H1 (cell line): Measurements from ENCODE around the gene CERKL. TPM values are rescaled to one million over a fixed set of nuclear protein-coding genes. Genes with fewer than 3 reads are reported as not detected.

Experiments used
- CTCF ChIA-PET: fragments of 300-600 bp; sonication (Branson Sonifier 250); formaldehyde crosslinking; loops from one replicate; lab custom pipeline; 2021; ENCODE audit not compliant: partially characterized antibody; lab: Charles Lee
- POLR2A ChIA-PET: fragments of 300-600 bp; sonication (Branson Sonifier 250); formaldehyde crosslinking; loops from one replicate; lab custom pipeline; 2021; ENCODE audit warnings: inconsistent platforms; ENCODE audit not compliant: partially characterized antibody; lab: Charles Lee
- DNase-seq, 2 experiments: peaks; one replicate each; pipeline versions ENCODE4 v3.0.0 to v3.0.0-alpha.2; 2010 to 2022; ENCODE audit warnings: low spot score in 2 of 2, low read depth in 1 of 2, mixed read lengths in 1 of 2
- FAIRE-seq: peaks from 2 replicates; lab custom pipeline; 2011; peaks lifted over from hg19 to GRCh38; lab: Jason Lieb, UNC
- H2AFZ ChIP-seq: 2 replicates; pipeline ENCODE4 v1.8.1; 2012; ENCODE audit warnings: low read length, inconsistent platforms
- H2AK5ac ChIP-seq: 2 replicates; pipeline ENCODE4 v1.6.1; 2013; ENCODE audit warnings: low read depth, low read length
- H2BK120ac ChIP-seq: replicated peaks from 2 replicates; pipeline ENCODE3; 2013; ENCODE audit warnings: low read depth, low read length, inconsistent platforms
- H2BK12ac ChIP-seq: 2 replicates; pipeline ENCODE4 v1.6.1; 2013; ENCODE audit warnings: low read depth, low read length
- H2BK15ac ChIP-seq: 2 replicates; pipeline ENCODE4 v1.6.1; 2013; ENCODE audit warnings: low read length
- H2BK20ac ChIP-seq: 2 replicates; pipeline ENCODE4 v1.6.1; 2013; ENCODE audit warnings: low read length
- H2BK5ac ChIP-seq: 2 replicates; pipeline ENCODE4 v1.6.1; 2013; ENCODE audit warnings: low read depth, low read length
- H3K14ac ChIP-seq: 2 replicates; pipeline ENCODE4 v1.6.1; 2013; ENCODE audit warnings: inconsistent platforms; ENCODE audit not compliant: insufficient read length
- H3K18ac ChIP-seq: 2 replicates; pipeline ENCODE4 v1.6.1; 2013; ENCODE audit warnings: low read length; ENCODE audit errors: extremely low read depth
- H3K23ac ChIP-seq: 2 replicates; pipeline ENCODE4 v1.6.1; 2013; ENCODE audit warnings: inconsistent platforms; ENCODE audit not compliant: insufficient read length
- H3K23me2 ChIP-seq: 2 replicates; pipeline ENCODE4 v1.6.1; 2013; ENCODE audit warnings: low read depth, low read length
- H3K27ac ChIP-seq: 2 replicates; pipeline ENCODE4 v1.6.1; 2011; ENCODE audit warnings: low read depth, low read length, inconsistent platforms
- H3K27me3 ChIP-seq, 4 experiments: replicated peaks in 1 of 4; 1 replicate in 1 of 4; 2 replicates in 3 of 4; pipeline versions ENCODE4 v1.6.1 to v1.8.1; 2011 to 2013; ENCODE audit warnings: low read length in 3 of 4, mild to moderate bottlenecking in 3 of 4, inconsistent platforms in 2 of 4, mixed read lengths in 2 of 4, moderate library complexity in 1 of 4; ENCODE audit not compliant: control insufficient read depth in 3 of 4, insufficient read depth in 3 of 4; ENCODE audit errors: extremely low read depth in 1 of 4
- H3K36me3 ChIP-seq, 4 experiments: 2 replicates each; pipeline versions ENCODE4 v1.6.1 to v1.8.1; 2011 to 2013; ENCODE audit warnings: mild to moderate bottlenecking in 4 of 4, low read length in 3 of 4, moderate library complexity in 2 of 4, control low read depth in 1 of 4, inconsistent platforms in 1 of 4; ENCODE audit not compliant: insufficient read depth in 4 of 4, control insufficient read depth in 2 of 4
- H3K4ac ChIP-seq: replicated peaks from 2 replicates; pipeline ENCODE3; 2013; ENCODE audit warnings: low read length, low read depth, mixed read lengths, inconsistent platforms; ENCODE audit not compliant: insufficient read length
- H3K4me1 ChIP-seq, 4 experiments: replicated peaks in 1 of 4; 1 replicate in 1 of 4; 2 replicates in 3 of 4; pipeline versions ENCODE4 v1.6.1 to v1.8.1; 2011 to 2013; ENCODE audit warnings: low read length in 3 of 4, inconsistent platforms in 2 of 4, mixed read lengths in 1 of 4; ENCODE audit not compliant: insufficient read depth in 4 of 4, control insufficient read depth in 3 of 4
- H3K4me2 ChIP-seq, 2 experiments: 2 replicates each; pipeline versions ENCODE4 v1.6.1 to v1.8.1; 2011 to 2013; ENCODE audit warnings: low read depth in 2 of 2, low read length in 2 of 2, control low read depth in 1 of 2, inconsistent platforms in 1 of 2, mild to moderate bottlenecking in 1 of 2; ENCODE audit not compliant: insufficient read depth in 1 of 2
- H3K4me3 ChIP-seq, 4 experiments: fragments of 200-600, 300-600 bp in 1 of 4; sonication (generic), shearing (Covaris generic), sonication (Bioruptor Twin) in 1 of 4; 2 replicates each; pipeline versions ENCODE4 v1.5.1 to v1.8.1; 2011 to 2016; ENCODE audit warnings: low read length in 4 of 4, low read depth in 3 of 4, control low read depth in 2 of 4, inconsistent platforms in 2 of 4, mild to moderate bottlenecking in 2 of 4, mixed read lengths in 1 of 4, moderate library complexity in 1 of 4; ENCODE audit not compliant: insufficient read depth in 2 of 4; ENCODE audit errors: extremely low read depth in 1 of 4
- H3K56ac ChIP-seq: replicated peaks from 2 replicates; pipeline ENCODE3; 2013; ENCODE audit warnings: low read depth, mild to moderate bottlenecking, mixed read lengths, low read length, inconsistent platforms; ENCODE audit not compliant: insufficient read length
- H3K79me1 ChIP-seq: 2 replicates; pipeline ENCODE4 v1.6.1; 2013; ENCODE audit warnings: low read depth, low read length, control low read depth
- H3K79me2 ChIP-seq, 2 experiments: 2 replicates each; pipeline versions ENCODE4 v1.6.1 to v1.8.1; 2012 to 2013; ENCODE audit warnings: low read length in 2 of 2, mild to moderate bottlenecking in 2 of 2, inconsistent platforms in 1 of 2; ENCODE audit not compliant: insufficient read depth in 2 of 2, control insufficient read depth in 1 of 2
- H3K9ac ChIP-seq, 4 experiments: replicated peaks in 1 of 4; 1 replicate in 1 of 4; 2 replicates in 3 of 4; pipeline versions ENCODE4 v1.6.1 to v1.8.1; 2011 to 2013; ENCODE audit warnings: low read depth in 3 of 4, low read length in 3 of 4, control low read depth in 2 of 4, mild to moderate bottlenecking in 2 of 4, moderate library complexity in 2 of 4, inconsistent platforms in 1 of 4; ENCODE audit errors: extremely low read depth in 1 of 4
- H3K9me3 ChIP-seq, 2 experiments: 2 replicates each; pipeline versions ENCODE4 v1.6.1 to v1.8.1; 2012 to 2013; ENCODE audit warnings: mild to moderate bottlenecking in 2 of 2, moderate library complexity in 2 of 2, control low read depth in 1 of 2, inconsistent platforms in 1 of 2, low read depth in 1 of 2, low read length in 1 of 2, mixed read lengths in 1 of 2; ENCODE audit not compliant: insufficient read depth in 2 of 2
- H4K20me1 ChIP-seq, 2 experiments: replicated peaks in 1 of 2; 2 replicates each; pipeline versions ENCODE3 to v1.8.1; 2011 to 2013; ENCODE audit warnings: inconsistent platforms in 2 of 2, low read length in 2 of 2, mild to moderate bottlenecking in 1 of 2; ENCODE audit not compliant: insufficient read depth in 2 of 2, control insufficient read depth in 1 of 2
- H4K5ac ChIP-seq: 2 replicates; pipeline ENCODE4 v1.6.1; 2013; ENCODE audit warnings: low read length, low read depth, mixed read lengths, inconsistent platforms; ENCODE audit not compliant: insufficient read length
- H4K8ac ChIP-seq: 2 replicates; pipeline ENCODE4 v1.8.0; 2013; ENCODE audit warnings: mild to moderate bottlenecking, moderate library complexity, low read length, inconsistent platforms; ENCODE audit not compliant: insufficient read depth; ENCODE audit errors: extremely low read depth
- H4K91ac ChIP-seq: replicated peaks from 2 replicates; pipeline ENCODE3; 2013; ENCODE audit warnings: low read length, mixed read lengths, inconsistent platforms; ENCODE audit not compliant: insufficient read length
- FOSL1 ChIP-seq: IDR thresholded peaks from 2 replicates; pipeline ENCODE4 v1.6.1; 2011; ENCODE audit warnings: mild to moderate bottlenecking, low read depth, low read length, moderate library complexity; ENCODE audit not compliant: insufficient read depth
- RAD21 ChIP-seq, 2 experiments: IDR thresholded peaks in 1 of 2; conservative IDR thresholded peaks in 1 of 2; 2 replicates each; pipeline ENCODE4 v1.6.1; 2011; ENCODE audit warnings: low read depth in 2 of 2, low read length in 2 of 2, improper control_type of control experiment in 1 of 2, inconsistent platforms in 1 of 2, mild to moderate bottlenecking in 1 of 2, moderate library complexity in 1 of 2
- SP1 ChIP-seq: IDR thresholded peaks from 2 replicates; pipeline ENCODE4 v1.6.1; 2011; ENCODE audit warnings: low read depth, low read length
- polyA plus RNA-seq, 7 experiments: library from polyadenylated mRNA; depleted of rRNA in 3 of 7; stranded (reverse) in 5 of 7; unstranded in 2 of 7; fragments of >200 nt in 5 of 7; fragments of 200-250 nt in 2 of 7; gene quantifications; 1 replicate in 5 of 7; 2 replicates in 1 of 7; 4 replicates in 1 of 7; pipeline versions ENCODE4 v1.2.1 to v1.2.3, GENCODE V29; 2011 to 2013; ENCODE audit warnings: missing spikeins in 2 of 7, mixed read lengths in 2 of 7
- total RNA-seq: library from RNA; stranded (reverse); fragmentation: NEBNext Ultra II Directional; extraction: Animal tissue kit (Norgen Biotek cat#: 25700); gene quantifications from 2 replicates; pipeline ENCODE4 v1.2.1, GENCODE V29; 2021

Gene CERKL
- total and polyA plus RNA-seq, 2 of the 8 experiments (the other 6 are each of a cell fraction or from before 2014, with no cell fraction given): 0.05 TPM; not detected in 1

DNA sequence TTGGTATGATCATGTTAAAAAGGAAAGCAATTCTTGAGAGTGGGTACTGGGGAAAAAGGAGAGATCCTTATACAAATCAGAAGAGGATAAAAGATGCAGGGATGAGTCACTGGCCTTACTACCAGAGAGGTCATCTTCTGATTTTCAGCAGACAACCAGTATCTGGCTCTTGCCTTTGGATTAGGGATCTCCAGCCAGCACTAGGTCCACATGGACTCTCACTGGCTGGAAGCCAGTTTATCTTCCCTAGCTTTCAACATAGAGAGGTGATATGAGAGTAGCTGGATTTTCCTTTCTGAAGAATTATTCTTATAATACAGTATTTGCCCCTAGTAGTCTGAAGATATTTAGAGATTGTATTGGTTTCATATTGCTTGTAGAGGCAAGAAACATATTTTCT, 30.2 kb downstream of the CERKL start:
- H2BK20ac ChIP-seq: no peak overlapping the region
- H4K5ac ChIP-seq: no peak overlapping the region
- no peak overlapping the region for H3K23ac ChIP-seq
- FAIRE-seq (no peak), DNase-seq (no peak)
- H3K4me2 ChIP-seq: no peak overlapping the region
- H3K79me1 ChIP-seq: no peaks in the 10 kb centered on the region
- no peak overlapping the region for H2BK12ac ChIP-seq
- H3K14ac ChIP-seq: no peak overlapping the region
- peaks cover 0 to 2% (median 0%) of the 10 kb centered on the region in 4 experiments; a peak in 1 of 7 replicates for H3K27me3 ChIP-seq
- H3K18ac ChIP-seq: no peak overlapping the region
- no peak overlapping the region for H2BK120ac ChIP-seq
- H3K36me3 ChIP-seq: no peaks in the 10 kb centered on the region
- no peaks in the 10 kb centered on the region for H3K4me1 ChIP-seq
- no peak overlapping the region for H2BK15ac ChIP-seq
- no peaks in the 10 kb centered on the region for H3K9me3 ChIP-seq
- TF ChIP-seq SP1: no peak
- no peak for TF ChIP-seq FOSL1
- no peak for TF ChIP-seq RAD21 (IDR thresholded peaks at IDR 0.05 in 1 of 2, conservative IDR thresholded peaks at IDR 0.05 in 1 of 2; ENCODE audit: low read depth in 2 of 2, low read length in 2 of 2)
- H3K4ac ChIP-seq: no peak overlapping the region
- no peak overlapping the region for H4K91ac ChIP-seq
- no peak overlapping the region for H3K9ac ChIP-seq
- H3K79me2 ChIP-seq: no peaks in the 10 kb centered on the region
- no peaks in the 10 kb centered on the region for H4K20me1 ChIP-seq
- no peak overlapping the region for H3K4me3 ChIP-seq
- no peak overlapping the region for H3K56ac ChIP-seq
- POLR2A ChIA-PET: no interaction called here
- H2AK5ac ChIP-seq: no peak overlapping the region
- no peak overlapping the region for H2BK5ac ChIP-seq
- H4K8ac ChIP-seq: no peak overlapping the region
- CTCF ChIA-PET: no interaction called here
- no peak overlapping the region for H3K27ac ChIP-seq
- H2AFZ ChIP-seq: no peak overlapping the region
- H3K23me2 ChIP-seq: no peaks in the 10 kb centered on the region
